ENCODE data around the gene MEGF11. TPM values are rescaled to one million over a fixed set of nuclear protein-coding genes. Genes with fewer than 3 reads are reported as not detected.

Gene MEGF11
- polyA plus RNA-seq, 2 of the 4 experiments (the other 2 are of a cell fraction), result 0.25 to 0.31 TPM

DNA sequence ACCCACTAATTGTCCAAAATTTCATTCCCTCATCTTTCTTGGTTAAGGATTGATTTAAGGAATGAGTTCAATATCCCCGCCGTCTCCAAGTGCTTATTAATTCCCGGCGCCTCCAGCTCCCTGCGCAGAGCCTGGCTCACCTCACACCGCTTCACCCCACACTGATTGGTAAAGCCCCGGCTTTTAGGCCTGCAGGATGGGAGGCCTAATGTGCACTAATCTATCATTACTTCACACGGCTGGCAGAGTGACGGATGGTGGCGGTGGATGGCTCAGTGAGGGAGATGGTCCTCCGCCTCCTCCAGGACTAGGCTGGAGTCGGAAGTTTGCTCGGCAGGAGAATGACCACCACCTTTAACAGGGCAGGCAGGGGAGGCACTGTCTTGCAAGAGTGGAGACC lies 81.7 kb downstream of the MEGF11 start:
- Histone ChIP-seq H3K4me3 (no peak overlapping the region), H3K27ac (no peak overlapping the region), H3K4me1 (no peaks in the 10 kb centered on the region), H3K9me3 (no peaks in the 10 kb centered on the region), H3K4me2 (no peak overlapping the region)
- TF ChIP-seq, protein P1, sequence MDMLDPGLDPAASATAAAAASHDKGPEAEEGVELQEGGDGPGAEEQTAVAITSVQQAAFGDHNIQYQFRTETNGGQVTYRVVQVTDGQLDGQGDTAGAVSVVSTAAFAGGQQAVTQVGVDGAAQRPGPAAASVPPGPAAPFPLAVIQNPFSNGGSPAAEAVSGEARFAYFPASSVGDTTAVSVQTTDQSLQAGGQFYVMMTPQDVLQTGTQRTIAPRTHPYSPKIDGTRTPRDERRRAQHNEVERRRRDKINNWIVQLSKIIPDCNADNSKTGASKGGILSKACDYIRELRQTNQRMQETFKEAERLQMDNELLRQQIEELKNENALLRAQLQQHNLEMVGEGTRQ (IDR thresholded peaks at IDR 0.05), result no peak
- TF ChIP-seq RARB (CRISPR knock-in tag; IDR thresholded peaks at IDR 0.05) (no peak), FOXS1 (CRISPR knock-in tag; IDR thresholded peaks at IDR 0.05) (no peak)
- DNase-seq (ENCODE audit: low read depth in 1 of 2, low spot score in 1 of 2) (no peak), FAIRE-seq (no peak), ATAC-seq (no peak)
- CTCF ChIA-PET, result interaction anchor here (1.4 to 2.6 kb wide), 3 partner anchors 9 to 116 kb away, joined by 3 to 7 read pairs (median 5); no protein-coding TSS in a partner anchor
- WGBS (ENCODE audit: missing lambda C conversion rate), result 81% methylated on average over 13 of the region's 13 CpGs
- POLR2A ChIA-PET, result no interaction called here

DNA sequence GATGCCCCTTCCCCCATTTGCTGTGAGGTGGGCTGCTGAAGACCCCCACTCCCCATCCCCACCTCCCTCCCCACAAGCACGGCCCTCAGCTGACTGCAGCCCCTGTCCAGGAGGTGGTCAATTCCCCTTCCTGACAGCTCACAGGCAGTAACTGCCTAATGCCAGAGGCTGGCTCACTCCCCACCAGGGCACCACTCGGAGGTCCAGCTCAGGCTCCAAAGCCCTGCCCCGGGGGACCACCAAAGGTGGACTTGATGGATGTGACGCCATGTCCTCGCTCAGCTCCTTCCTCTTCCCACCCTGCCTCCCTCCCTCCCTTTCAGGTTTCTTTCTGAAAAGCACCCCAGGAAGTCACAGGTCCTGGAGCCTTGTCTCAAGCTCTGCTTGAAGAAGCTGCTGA lies 82.8 kb downstream of the MEGF11 start:
- POLR2A ChIA-PET, result no interaction called here
- WGBS (ENCODE audit: missing lambda C conversion rate), result 47% methylated on average over 5 of the region's 5 CpGs
- H3K27ac ChIP-seq, result no peak overlapping the region
- CTCF ChIA-PET, result interaction anchor here (1.2 to 2.6 kb wide), 3 partner anchors 8 to 117 kb away, joined by 3 to 7 read pairs (median 5); no protein-coding TSS in a partner anchor
- ATAC-seq, result no peak
- H3K4me1 ChIP-seq, result no peaks in the 10 kb centered on the region
- TF ChIP-seq ZNF302 (CRISPR knock-in tag; IDR thresholded peaks at IDR 0.05), result no peak
- H3K9me3 ChIP-seq, result no peaks in the 10 kb centered on the region
- FAIRE-seq, result no peak
- H3K4me2 ChIP-seq, result no peak overlapping the region
- no peak for DNase-seq (ENCODE audit: low read depth in 1 of 2, low spot score in 1 of 2)
- no peak overlapping the region for H3K4me3 ChIP-seq

DNA sequence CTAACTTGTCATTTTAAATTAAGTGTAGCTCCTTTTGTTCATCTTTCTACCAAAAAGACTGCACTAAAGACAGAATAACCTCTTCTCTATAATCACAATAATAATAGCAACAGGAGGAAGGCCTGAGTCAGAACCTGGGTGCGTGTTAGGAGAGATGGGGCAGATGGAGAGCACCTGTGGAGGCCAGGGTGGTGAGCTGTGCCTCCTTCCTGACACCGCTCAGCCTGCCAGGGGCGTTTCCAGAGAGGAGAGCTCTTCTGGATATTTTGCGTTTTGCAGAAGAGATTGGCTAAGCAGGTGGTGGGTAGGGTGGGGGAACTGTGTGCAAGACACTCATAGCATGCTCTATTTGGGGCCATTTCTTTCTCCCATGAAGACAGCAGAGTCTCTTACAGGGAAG lies 83.5 kb downstream of the MEGF11 start:
- ChIA-PET CTCF (interaction anchor here (0.8 to 2.1 kb wide), 6 partner anchors 11 to 118 kb away, joined by 3 to 7 read pairs (median 3); no protein-coding TSS in a partner anchor), POLR2A (no interaction called here)
- no peaks in the 10 kb centered on the region for H3K9me3 ChIP-seq
- TF ChIP-seq, protein P2, sequence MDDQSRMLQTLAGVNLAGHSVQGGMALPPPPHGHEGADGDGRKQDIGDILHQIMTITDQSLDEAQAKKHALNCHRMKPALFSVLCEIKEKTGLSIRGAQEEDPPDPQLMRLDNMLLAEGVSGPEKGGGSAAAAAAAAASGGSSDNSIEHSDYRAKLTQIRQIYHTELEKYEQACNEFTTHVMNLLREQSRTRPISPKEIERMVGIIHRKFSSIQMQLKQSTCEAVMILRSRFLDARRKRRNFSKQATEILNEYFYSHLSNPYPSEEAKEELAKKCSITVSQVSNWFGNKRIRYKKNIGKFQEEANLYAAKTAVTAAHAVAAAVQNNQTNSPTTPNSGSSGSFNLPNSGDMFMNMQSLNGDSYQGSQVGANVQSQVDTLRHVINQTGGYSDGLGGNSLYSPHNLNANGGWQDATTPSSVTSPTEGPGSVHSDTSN (IDR thresholded peaks at IDR 0.05), result no peak
- TF ChIP-seq SMC3 (IDR thresholded peaks at IDR 0.05), result no peak
- no peak for TF ChIP-seq RNF2 (IDR thresholded peaks at IDR 0.05; ENCODE audit: borderline replicate concordance, low read depth)
- no peak for TF ChIP-seq HEYL (CRISPR knock-in tag; IDR thresholded peaks at IDR 0.05)
- no peak for TF ChIP-seq FOSL2 (IDR thresholded peaks at IDR 0.05)
- no peak for TF ChIP-seq FOSL2 (CRISPR knock-in tag; IDR thresholded peaks at IDR 0.05)
- TF ChIP-seq POLR2AphosphoS2 (conservative IDR thresholded peaks at IDR 0.05; ENCODE audit: low read length), result no peak
- TF ChIP-seq, protein P3, sequence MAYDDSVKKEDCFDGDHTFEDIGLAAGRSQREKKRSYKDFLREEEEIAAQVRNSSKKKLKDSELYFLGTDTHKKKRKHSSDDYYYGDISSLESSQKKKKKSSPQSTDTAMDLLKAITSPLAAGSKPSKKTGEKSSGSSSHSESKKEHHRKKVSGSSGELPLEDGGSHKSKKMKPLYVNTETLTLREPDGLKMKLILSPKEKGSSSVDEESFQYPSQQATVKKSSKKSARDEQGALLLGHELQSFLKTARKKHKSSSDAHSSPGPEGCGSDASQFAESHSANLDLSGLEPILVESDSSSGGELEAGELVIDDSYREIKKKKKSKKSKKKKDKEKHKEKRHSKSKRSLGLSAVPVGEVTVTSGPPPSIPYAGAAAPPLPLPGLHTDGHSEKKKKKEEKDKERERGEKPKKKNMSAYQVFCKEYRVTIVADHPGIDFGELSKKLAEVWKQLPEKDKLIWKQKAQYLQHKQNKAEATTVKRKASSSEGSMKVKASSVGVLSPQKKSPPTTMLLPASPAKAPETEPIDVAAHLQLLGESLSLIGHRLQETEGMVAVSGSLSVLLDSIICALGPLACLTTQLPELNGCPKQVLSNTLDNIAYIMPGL (CRISPR knock-in tag; IDR thresholded peaks at IDR 0.05; ENCODE audit: borderline replicate concordance), result no peak
- no peak for TF ChIP-seq ZC3H11A (IDR thresholded peaks at IDR 0.05)
- no peak for TF ChIP-seq RCOR1 (IDR thresholded peaks at IDR 0.05; ENCODE audit: low read depth, low read length)
- TF ChIP-seq JUNB (IDR thresholded peaks at IDR 0.05), result no peak
- TF ChIP-seq NFE2L2 (conservative IDR thresholded peaks at IDR 0.05; ENCODE audit: low read length), result no peak
- TF ChIP-seq BHLHE40 (IDR thresholded peaks at IDR 0.05; ENCODE audit: low read depth, low read length), result no peak
- TF ChIP-seq, protein P4, sequence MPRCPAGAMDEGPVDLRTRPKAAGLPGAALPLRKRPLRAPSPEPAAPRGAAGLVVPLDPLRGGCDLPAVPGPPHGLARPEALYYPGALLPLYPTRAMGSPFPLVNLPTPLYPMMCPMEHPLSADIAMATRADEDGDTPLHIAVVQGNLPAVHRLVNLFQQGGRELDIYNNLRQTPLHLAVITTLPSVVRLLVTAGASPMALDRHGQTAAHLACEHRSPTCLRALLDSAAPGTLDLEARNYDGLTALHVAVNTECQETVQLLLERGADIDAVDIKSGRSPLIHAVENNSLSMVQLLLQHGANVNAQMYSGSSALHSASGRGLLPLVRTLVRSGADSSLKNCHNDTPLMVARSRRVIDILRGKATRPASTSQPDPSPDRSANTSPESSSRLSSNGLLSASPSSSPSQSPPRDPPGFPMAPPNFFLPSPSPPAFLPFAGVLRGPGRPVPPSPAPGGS (IDR thresholded peaks at IDR 0.05), result no peak
- TF ChIP-seq MYC (IDR thresholded peaks at IDR 0.05; ENCODE audit: borderline replicate concordance, low read length), result no peak
- no peak for TF ChIP-seq CBX2 (IDR thresholded peaks at IDR 0.05; ENCODE audit: borderline replicate concordance, low read depth)
- TF ChIP-seq HOXB5 (CRISPR knock-in tag; IDR thresholded peaks at IDR 0.05), result no peak
- no peak for TF ChIP-seq TP53 (CRISPR knock-in tag; IDR thresholded peaks at IDR 0.05)
- TF ChIP-seq, protein P5, sequence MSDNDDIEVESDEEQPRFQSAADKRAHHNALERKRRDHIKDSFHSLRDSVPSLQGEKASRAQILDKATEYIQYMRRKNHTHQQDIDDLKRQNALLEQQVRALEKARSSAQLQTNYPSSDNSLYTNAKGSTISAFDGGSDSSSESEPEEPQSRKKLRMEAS (IDR thresholded peaks at IDR 0.05), result no peak
- no peak for TF ChIP-seq POLR2A (IDR thresholded peaks at IDR 0.05; ENCODE audit: low read length)
- no peak for TF ChIP-seq HOXB13 (CRISPR knock-in tag; IDR thresholded peaks at IDR 0.05; ENCODE audit: low read depth)
- 63% methylated on average over 4 of the region's 4 CpGs for WGBS (ENCODE audit: missing lambda C conversion rate)
- H3K4me3 ChIP-seq, result no peak overlapping the region
- no peak for ATAC-seq
- H3K4me2 ChIP-seq, result no peak overlapping the region
- no peak for DNase-seq (ENCODE audit: low read depth in 1 of 2, low spot score in 1 of 2)
- no peaks in the 10 kb centered on the region for H3K4me1 ChIP-seq
- H3K27ac ChIP-seq, result no peak overlapping the region
- FAIRE-seq, result no peak
